ENCODE results near the gene SPPL3. TPM values are rescaled to one million over a fixed set of nuclear protein-coding genes. Genes with fewer than 3 reads are reported as not detected.

The SPPL3 gene
- total RNA-seq, 4 donors from 2014 or later = 16.8 to 28.7 (median 22.7) TPM

DNA sequence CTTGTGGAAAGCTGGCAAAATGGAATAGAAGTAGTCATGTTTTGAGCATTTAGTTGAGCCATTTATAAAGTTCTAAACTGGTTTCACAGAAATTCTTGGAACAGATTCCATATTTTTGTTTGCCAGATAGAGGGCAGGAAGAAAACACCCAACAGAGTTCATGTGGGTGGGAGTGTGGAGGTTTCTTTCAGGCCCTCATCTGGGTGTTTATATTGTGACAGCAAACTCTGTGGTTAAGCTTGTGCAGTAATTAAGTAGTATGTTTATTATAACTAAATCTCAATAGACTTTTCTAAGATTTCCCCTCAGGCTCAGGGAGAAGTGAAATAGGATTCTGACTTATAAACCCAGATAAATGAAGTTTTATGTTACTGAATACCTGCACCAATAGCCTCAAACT lies 57.4 kb downstream of the SPPL3 start:
- ATAC-seq (ENCODE audit: low FRiP score) (no peak), DNase-seq (ENCODE audit: low spot score) (no peak)
- TF ChIP-seq, protein P1, sequence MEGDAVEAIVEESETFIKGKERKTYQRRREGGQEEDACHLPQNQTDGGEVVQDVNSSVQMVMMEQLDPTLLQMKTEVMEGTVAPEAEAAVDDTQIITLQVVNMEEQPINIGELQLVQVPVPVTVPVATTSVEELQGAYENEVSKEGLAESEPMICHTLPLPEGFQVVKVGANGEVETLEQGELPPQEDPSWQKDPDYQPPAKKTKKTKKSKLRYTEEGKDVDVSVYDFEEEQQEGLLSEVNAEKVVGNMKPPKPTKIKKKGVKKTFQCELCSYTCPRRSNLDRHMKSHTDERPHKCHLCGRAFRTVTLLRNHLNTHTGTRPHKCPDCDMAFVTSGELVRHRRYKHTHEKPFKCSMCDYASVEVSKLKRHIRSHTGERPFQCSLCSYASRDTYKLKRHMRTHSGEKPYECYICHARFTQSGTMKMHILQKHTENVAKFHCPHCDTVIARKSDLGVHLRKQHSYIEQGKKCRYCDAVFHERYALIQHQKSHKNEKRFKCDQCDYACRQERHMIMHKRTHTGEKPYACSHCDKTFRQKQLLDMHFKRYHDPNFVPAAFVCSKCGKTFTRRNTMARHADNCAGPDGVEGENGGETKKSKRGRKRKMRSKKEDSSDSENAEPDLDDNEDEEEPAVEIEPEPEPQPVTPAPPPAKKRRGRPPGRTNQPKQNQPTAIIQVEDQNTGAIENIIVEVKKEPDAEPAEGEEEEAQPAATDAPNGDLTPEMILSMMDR (IDR thresholded peaks at IDR 0.05) = no peak

DNA sequence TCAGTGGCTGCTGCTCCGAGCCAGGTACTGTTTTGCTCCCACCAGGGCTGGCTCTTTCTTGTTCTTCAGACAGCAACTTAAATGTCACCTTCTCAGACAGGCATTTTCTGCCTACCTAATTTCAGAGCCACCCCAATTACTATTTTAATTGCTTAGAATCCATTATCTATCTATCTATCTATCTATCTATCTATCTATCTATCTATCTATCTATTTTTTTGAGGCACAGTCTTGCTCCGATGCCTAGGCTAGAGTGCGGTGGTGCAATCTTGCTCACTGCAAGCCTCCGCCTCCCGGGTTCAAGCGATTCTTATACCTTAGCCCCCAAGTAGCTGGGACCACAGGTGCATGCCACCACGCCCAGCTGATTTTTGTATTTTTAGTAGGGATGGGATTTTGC lies 58.5 kb downstream of the SPPL3 start:
- DNase-seq (ENCODE audit: low spot score) (no peak), ATAC-seq (ENCODE audit: low FRiP score) (no peak)
- TF ChIP-seq, protein P1 (IDR thresholded peaks at IDR 0.05) = no peak

DNA sequence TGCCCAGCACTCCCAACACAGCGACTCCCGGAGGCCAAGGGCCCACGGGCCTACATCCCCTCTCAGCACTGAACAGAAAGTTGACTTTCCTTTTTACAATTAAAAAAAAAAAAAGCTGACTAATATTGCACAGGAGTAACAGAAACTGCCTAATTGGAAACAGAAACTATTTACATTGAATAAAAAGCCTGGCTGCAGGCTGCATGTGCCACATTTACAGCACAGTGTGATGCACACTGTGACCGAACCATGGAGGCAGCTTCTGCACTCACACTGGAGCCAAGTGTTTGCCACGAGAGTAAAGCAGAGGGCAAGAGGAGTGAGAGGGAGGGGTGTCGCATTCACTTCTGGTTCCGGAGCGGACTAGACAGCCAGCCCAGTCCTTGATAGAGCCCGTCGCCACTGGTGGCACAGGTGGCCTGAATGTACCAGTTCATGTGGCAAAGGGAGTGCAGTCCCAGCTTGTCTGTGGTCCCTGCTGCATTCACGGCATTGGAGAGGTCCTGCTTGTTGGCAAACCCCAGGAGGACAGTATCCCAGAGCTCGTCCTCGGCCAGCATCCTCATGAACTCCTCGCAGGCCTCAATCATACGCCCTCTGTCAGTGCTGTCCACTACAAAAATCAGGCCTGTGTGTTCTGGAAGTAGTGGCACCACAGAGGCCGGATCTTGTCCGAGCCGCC lies 59.2 kb downstream of the SPPL3 start:
- ATAC-seq (ENCODE audit: low FRiP score) = no peak
- TF ChIP-seq, protein P1 (IDR thresholded peaks at IDR 0.05) = no peak
- DNase-seq (ENCODE audit: low spot score) = no peak

DNA sequence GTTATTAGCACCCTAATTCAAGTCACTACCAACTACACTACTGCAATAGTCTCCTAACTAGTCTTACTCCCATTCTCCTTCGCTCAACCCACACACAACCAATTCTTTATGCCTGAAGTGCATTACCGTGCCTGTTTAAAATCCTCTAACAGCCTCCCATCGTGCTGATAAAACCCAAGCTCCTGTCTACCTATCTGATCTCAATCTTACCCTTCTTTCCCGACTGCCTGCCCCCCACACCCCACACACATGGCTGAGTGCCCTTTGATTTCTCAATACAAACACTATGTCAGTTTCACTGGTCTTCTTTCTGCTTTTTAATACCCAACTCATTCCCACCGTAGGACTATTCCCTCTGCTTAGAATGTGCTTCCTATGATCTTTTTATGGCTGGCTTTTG lies 59.9 kb downstream of the SPPL3 start:
- ATAC-seq (ENCODE audit: low FRiP score) (no peak), DNase-seq (ENCODE audit: low spot score) (no peak)
- TF ChIP-seq, protein P1 (IDR thresholded peaks at IDR 0.05) = no peak

DNA sequence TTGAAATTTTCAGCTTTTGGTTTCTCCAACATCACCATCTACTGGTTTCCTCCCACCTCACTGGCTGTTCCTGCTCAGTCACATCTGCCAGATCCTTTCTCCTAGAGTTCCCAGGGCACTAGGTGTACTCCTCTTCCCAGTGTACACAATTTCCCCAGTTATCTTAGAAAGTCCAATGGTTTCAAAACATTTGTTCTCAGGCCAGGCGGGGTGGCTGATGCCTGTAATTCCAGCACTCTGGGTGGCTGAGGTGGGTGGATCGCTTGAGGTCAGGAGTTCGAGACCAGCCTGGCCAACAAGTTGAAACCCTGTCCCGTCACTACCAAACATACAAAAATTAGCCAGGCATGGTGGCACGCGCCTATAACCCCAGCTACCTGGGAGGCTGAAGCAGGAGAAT lies 60.7 kb downstream of the SPPL3 start:
- TF ChIP-seq, protein P1 (IDR thresholded peaks at IDR 0.05) = no peak
- no peak for DNase-seq (ENCODE audit: low spot score)
- ATAC-seq (ENCODE audit: low FRiP score) = no peak

DNA sequence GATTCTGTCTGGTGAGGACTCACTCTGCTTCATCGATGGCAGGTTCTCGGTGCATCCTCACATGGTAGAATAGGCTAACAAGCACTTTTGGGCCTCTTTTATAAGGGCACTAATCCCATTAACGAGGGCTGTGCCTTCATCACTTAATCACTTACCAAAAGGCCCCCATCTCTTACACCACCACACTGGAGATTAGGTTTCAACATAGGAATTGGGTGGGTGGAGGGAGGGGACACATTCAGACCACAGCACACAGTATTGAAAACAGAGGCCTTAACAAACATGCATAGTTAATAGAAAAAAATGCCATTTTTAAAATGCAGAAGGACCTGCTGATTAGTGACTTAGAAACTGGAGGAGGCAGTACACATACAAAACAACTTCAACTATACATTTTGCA lies 61.6 kb downstream of the SPPL3 start:
- TF ChIP-seq, protein P1 (IDR thresholded peaks at IDR 0.05) = no peak
- ATAC-seq (ENCODE audit: low FRiP score) (no peak), DNase-seq (ENCODE audit: low spot score) (no peak)

DNA sequence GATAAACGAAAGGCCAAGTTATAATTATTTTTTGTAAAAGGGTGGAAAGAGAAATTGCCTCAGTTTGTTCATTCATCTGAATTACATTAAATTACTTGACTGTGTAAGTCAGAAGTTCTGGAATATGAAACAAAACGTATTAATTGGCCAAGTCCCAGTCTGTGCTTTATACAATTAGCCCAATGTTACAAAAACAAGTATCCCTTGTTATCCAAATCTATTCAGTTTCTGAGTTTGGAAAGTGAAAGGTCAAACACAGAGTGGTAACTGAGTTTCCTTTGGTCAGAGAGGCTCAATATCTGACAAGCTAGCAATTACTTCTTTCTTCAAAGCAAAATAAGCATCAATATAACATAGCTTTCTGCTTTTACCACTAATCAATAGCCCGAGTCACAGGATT lies 62.6 kb downstream of the SPPL3 start:
- no peak for ATAC-seq (ENCODE audit: low FRiP score)
- no peak for DNase-seq (ENCODE audit: low spot score)
- TF ChIP-seq, protein P1 (IDR thresholded peaks at IDR 0.05) = no peak
